GM18519 (cell line): Measurements from ENCODE around the gene MLC1.

ENCODE experiments used
- ATAC-seq: cut with Tn5 transposase; IDR thresholded peaks from one replicate; pipeline ENCODE4 v1.9.1; 2021; ENCODE audit warnings: mild to moderate bottlenecking, moderate library complexity; ENCODE audit not compliant: unreplicated experiment, low FRiP score

The MLC1 gene

DNA sequence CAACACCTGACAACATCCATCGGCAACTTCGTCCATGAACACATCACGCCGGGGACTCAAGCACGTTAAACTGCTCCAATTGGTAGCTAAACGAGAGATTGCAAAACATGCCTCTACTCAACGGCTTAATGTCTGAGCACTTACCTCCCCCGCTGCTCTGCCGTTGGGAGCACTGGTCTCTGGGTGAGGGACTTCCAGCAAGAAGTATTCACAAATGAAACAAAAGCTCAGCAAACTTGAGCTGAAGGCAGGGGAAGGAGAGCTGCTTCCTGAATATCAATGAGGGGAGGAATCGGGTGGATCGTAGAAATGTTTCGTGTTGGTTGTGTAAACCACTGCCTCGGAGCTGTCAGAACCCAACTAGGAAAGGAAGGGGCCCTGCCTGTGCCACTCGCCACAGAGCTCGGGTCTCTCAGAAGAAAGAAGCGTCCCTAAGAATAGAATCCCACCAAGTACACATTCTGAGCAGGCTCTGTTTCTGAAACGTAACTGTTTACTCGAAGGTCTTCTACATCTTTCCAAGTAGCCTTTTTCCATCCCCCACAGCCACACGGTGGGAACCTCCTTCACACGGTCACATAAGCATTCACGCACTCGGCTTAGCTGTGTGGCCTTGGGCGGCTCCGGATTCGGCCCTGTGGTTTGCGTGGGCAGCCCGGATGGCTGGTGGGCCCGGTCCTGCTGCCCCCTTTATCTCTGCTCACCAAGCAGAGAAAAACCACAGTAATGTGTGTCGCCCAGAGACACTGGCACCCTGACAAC is at the start of gene MLC1:
Gene MLC1, minus strand, starts transcription at position 216 of the 762 bp plus-strand sequence. CDS start 524 bp downstream, outside the sequence.
- no peak for ATAC-seq

DNA sequence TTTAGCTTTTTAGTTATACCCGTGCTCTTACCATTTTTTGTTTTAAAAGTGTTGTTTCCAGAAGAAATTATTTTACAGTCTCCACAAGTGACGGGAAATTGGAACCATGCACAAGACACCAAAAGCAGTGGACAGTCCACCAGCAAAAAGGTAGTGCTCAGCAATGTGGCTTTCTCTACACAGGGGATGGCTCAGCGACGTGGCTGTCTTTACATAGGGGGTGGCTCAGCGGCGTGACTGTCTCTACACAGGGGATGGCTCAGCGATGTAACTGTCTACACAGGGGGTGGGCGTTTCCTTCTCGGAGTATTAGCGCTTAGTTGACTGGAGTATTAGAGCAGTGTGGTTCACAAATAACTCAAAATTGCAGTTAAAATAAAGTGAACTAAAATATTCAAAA is 49.3 kb upstream of the MLC1 start:
- no peak for ATAC-seq

DNA sequence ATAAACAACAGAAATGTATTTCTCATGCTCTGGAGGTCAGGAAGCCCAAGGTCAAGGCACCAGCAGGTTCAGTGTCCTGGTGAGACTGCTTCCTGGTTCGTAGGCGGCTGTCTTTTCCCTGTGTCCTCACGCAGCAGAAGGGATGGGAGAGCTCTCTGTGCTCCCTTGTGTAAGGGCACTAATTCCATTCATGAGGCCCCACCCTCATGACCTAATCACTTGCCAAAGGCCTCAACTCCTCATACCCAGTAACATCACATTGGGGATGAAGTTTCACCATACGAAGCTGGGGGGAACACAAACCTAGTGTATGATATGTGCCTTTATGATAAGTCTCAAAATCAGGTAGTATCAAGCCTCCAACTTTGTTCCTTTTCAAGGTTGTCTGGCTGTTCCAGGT is 46.7 kb upstream of the MLC1 start:
- no peak for ATAC-seq

DNA sequence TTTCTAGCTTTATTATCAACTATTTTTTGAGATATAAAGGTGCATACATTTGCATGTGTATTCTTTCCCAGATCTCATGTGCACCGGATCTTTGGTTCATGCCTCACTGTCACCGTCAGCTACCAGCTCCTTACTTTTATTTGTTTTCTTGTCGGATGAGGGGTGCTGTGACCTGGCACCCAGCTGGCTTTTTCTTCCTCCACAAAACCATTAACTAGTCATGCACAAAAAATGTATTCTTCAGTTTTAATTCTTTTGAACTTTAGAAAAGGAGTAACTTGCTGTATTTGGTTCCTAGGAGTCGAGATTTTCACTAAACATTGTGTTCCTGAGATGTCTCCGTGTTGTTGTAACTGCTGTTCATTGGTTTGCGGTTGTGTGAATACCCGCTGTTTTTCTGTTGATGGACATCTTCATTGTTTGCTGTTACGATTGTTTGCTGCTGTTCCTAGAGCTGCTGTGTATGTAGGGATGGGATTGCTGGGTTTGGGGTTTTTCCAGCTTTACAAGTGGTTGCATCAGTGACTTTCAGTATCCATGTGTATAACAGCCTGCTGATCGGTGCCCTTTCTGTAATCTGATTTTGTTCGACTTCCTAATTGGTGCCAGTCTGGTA is 44.0 kb upstream of the MLC1 start:
- ATAC-seq: no peak

DNA sequence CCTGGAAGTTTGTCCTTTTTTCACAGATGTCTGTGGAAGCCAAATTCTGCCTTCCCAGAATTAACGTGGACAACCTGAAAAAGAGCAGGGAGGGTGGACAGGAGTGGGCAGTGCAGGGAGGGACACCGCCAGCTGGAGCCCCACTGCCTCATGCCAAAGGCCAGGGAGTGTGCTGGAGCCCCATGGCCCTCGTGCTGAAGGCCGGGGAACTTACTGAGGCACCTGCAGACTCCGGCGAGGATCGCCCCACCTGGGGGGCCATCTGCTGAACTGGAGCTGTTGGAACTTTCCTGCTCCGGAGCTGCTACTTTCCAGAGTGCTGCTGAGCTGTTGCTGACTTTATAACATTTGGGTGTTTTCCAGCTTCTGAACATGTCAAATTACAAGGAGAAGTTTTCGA is 39.8 kb upstream of the MLC1 start:
- no peak for ATAC-seq

DNA sequence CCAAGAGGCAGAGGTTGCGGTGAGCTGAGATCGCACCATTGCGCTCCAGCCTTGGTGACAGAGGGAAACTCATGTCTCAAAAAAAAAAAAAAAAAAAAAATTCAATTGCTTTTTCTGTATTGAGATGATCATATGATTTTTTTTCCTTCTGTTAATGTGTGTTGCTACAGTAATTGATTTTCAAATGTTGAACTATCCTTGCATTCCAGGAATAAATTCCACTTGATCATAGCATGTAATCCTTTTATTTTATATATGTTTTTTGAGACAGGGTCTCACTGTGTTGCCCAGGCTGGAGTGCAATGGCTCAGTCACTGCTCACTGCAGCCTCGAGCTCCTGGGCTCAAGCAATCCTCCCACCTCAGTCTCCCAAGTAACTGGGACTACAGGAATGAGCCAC is 37.9 kb upstream of the MLC1 start:
- no peak for ATAC-seq

DNA sequence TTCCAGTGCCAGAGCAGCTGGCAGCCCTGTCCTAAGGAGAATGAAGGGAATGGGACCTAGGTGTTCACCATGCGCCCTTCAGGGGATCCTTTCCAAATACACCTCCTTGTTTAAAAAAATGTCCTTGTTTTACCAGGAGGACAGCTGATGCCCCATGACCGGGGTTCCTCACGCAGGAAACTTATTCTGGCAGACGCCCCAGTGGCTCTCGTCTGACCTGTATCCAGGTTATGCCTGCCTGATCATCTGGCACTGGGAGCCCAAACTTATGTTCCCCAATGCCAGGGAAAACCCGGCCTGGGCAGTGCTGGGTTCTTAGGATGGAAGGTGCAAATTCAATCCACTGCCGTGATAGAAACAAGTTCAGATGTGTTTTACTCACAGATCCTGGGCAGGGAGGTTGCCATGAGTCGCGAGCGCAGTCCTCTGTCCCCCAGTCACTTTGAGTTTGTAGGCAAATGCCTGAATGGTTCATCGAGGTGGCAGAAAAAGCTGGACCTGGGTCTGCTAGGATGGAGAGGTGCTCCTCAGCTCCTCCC is 36.0 kb upstream of the MLC1 start:
- no peak for ATAC-seq

DNA sequence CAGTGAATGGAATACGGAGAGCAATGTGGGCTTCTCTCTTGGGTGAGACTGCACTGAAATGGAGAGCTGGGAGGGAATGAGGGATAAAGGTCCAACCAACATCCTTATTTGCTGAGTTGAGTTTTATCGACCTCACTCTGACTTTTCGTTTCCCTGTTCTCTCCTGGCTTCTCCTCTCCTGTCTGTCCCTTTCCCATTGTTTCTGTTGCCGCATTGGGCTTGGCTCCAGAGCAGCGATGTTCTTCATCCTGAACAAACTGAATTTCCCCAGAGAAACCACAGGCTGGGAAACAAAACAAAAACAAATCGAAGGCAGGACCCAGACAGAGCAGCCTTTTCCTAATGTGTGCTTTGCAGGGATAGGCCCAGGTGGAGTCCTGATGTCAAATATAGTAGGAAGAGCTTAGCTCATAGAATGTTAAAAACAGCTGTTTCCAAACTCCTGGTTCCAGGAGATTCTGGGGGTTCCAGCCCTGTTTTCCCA is 34.6 kb upstream of the MLC1 start:
- ATAC-seq: no peak

DNA sequence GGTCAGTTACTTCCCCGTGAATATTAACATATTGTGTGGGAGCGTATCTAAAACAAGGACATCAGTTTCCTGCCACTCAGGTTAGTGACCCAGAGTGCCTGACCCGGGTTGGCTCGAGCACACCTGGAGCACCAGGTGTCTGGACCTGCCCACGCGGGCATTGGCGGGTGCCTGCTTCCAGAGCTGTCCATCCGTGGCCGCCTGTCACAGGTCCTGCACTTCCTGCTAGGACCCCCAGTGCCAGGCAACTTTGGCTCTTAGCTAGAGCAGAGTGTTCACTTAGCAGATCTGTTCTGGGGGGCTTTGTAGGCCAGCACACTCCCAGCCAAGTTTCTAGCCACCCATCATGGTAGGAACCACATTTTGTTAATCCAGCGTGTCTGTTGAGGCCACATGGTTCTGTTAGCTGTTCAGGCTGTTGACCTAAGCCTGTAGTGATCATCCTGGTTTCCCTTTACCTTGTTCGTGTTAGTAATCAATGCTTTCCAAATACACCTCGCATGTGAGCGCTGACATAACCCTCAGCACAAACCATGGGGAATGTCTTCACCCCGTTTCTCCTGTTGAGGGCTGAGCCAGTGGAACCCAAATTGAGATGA is 34.0 kb upstream of the MLC1 start:
- no peak for ATAC-seq

DNA sequence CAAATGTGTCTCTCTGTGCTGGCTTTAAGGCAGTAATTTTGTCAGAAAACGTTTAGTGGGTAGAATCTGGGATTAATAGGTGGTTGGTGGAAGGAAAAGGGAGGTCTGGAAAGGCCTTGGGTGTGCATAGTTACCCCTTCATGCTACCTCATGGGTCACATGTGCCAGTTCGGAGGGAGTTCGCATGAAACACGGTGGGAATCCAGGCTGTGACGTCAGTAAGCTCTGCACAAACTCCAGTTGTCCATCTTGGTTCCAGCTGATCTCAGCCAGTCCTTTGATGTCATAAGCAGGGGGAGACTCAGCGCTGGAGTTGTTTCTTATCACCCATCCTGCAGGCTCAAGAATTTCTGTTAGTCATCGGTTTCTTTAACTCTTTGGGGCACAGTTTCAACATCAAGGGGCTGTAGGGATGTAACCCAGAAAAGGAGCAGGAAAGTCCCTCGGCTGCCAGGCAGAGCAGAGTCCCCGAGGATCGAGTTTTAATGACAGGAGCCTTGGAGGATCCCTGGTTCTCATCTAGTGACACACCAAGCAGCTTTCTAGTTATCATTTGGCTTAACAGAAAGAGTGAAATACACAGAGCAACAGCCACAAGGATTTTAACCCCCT is 33.4 kb upstream of the MLC1 start:
- no peak for ATAC-seq

DNA sequence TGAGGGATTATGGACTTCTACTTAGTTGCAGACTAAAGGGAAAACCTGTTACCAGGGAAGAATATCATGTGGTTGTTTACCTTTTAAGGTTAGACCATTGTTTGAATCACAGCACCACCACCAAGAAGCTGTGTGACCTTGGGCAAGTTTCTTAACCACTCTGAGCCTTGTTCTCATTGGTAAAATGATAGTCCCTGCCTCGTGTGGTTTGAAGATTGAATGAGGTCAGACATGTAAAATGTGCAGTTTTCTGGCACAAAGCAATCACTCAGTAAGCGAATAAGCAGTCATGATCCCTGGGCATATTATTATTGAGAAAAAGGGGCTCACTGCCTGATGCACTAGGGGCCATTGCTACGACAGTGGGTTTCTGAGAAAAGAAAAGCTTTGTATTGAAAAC is 32.9 kb upstream of the MLC1 start:
- no peak for ATAC-seq

DNA sequence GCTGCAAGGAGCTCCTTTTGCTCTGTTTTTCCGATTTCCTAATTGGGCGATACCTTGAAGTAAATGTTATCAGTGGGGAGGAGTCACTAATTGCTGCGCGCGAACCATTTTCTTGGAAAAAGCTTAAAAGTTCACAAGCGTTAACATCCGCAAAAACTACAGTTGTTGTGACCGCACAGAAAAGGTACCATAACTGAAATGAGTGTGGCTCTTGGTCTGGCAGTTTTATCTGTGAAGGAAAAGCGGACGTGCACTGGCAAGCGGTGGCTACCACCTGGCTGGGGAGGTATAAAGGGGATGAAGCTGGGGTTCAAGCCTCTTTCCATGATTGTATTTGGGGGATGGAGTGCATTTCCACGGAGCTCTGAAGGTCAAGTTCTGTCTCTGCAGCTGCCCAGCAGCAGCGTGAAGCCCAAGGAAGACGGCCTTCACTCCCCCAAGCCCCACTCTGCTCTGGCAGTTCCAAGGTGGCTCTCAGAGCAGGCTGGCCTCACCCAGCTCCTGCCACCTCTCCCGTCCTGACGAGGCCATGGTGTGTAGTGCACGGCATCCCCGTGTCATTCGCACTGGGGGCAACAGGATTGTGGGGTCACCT is 32.0 kb upstream of the MLC1 start:
- ATAC-seq: no peak

DNA sequence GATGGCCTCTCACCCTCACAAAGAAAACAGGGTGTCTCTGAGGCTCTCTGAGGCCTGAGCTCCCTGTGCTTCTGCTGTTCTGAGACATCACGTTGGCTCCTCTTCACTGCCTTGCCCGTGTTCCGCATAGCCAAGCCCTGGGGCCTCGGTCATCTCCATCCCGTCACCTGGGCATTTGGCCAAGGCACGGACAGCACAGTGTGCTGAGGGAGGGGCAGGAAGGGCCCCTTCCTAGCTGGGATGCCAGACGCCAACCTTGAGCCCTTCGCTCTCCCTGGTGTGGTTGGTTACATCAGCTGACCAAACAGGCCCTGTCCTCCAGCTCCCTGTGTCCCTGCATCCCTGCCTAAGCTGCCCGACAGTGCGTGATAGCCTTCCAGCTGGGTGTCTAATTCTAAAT is 30.5 kb upstream of the MLC1 start:
- ATAC-seq: no peak

DNA sequence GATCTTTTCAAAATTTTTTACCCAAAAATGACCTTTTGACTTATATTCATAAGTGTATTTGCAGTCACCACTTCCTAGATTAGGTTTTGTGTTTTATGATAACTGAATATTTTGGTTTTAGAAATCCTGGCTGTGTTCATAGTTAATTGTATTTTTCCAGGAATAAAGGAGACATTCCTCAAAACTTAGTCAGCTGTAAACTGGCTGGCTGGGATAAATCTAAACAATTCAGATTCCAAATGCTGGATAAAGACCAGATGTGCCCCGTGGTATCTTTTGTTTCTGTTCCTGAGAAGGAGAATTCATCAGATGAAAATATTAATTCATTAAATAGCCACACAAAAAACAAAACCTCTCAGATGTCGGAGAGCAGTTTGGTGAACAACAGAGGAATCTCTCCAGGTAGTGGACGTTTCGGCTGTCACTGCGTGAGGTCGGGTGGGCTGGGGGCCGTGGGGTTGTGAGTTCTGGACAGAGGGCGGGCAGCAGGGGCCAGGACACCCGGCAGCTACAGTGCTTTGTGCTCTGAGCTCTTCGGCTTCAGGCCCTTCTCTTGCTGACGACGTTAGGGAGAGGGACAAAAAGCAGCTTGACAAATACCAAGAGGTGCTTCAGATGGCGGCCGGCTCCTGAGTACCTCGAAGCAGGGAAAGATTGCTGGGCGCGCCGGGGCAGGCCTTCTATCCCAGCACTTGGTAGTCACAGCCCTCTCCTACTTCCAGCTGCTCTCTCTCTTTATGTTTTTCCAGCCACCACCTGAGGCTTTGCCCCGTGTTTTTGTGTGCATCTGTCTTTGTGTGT is 29.2 kb upstream of the MLC1 start:
- ATAC-seq: no peak

DNA sequence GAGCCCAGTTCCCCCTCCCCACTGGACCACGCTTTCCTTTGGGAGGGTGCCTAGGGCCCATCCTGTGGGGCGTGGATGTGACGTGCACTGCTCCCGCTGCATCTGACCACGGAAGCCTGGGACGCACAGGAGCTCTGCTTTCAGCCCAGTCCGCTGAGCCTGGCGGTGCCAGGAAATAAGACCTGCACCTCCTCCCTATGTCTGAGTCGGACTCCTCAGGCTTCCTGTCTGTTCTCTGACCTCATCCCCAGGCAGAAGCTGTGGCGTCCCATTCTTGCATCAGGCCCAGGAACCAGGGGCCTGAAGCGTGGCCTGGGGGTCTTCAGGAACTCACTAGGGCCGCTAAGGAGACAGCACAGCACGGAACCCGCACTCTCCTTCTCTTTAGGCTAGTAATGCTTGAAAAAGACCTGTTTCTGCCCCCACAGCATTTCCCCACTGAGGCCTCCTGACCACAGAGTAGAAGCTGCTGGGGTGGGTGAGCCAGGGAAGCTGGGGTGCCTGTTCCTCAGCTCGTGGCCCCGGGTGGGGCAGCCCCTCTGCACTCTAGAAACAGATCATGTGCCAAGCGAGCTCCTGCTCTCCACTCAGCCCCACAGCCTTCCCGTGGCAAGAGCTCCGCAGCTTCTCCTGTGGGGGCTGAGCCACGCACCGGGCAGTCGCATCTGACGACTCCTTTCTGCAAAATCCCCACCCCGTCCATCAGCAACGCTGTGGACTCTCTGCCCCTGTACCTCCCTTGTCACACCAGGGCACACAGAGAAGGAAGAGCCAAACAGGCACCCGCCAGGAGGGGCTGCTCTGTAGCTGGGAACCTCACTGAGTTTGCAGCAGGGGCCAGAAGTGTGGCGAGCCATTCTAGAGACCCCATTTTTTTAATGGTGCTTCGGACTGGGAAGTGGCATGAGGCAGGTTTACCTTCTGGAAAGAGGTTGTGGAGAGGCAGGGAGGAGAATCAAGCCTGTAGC is 27.2 kb upstream of the MLC1 start:
- no peak for ATAC-seq

DNA sequence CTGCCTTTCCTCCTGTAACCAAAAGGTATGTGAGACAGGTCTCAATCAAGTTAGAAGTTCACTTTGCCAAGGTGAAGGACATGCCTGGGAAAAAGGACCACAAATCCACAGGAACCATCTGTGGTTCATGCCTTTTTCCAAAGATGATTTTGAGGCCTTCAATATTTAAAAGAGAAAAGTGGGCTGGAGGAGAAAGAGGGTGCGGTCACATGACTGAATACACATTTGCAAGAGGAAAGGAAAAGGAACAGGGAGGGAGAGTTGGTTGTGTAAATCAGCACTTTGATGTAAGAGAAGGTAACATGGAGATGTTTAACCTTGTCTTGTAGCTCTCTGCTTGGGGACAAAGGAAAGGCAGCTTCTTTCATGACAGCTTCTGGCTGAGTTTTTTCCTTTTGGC is 25.8 kb upstream of the MLC1 start:
- no peak for ATAC-seq

DNA sequence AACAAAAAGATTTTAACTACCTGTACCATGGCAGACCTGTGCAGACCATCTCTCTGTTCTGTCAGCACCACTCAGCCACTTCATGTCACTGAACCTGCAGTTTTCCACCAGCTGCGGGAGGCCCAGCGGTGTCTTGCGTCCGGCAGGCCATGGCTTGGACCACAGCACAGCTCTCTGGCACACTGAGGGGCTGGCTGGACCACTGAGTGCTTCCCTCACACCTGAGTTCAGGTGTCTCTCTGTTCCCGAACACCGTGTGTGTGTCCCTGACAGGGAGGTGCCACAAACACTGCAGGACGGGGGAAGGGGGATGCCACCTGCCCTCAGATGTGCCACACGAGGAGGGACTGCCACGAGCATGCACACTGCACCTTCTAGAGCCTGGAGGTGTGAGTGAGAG is 22.3 kb upstream of the MLC1 start:
- ATAC-seq: no peak

DNA sequence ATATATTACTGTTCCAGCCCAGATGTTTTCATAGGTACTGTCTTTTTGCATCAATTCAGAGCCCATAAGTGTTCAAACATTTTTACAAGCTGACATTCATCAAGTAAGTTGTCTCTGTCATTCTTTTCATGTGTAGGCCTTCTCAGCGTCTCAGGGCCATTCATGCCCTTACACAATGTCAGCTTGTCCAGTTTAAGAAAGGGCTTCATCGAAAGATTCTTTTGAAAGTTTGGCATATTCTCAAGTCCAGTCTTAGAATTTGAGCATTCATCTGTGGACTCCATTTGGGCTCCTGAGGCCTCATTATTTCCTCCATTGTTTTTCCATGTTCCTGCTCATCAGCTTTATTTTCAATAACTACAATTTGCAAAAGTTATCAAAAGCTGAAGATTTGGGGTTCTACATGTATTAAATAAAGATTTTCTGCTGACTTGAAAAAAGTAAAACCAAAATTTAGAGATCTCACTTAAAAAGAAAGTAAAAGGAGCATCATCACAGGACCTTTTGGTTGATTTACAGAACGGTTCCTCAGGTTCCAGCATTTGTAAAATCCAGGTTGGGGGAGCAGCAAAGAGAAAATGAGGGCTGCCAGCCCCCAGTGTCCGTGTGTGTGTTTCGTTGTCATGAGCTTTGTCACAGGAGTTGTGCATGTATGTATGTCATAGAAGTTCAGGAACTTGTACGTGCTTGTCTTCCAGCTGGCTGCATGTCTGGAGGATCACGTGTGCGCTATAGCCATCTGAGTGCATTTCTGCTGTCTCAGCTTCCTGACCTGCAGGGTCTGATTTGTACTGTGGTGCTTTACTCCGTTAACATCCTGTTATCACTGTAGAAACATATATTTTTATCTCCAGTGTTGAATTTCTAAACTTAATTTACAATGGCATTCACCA is 20.2 kb upstream of the MLC1 start:
- ATAC-seq: no peak
